A549 (cell line): ENCODE data around the gene FGD5. TPM values are rescaled to one million over a fixed set of nuclear protein-coding genes. Genes with fewer than 3 reads are reported as not detected.

Source experiments
- ATAC-seq, 2 experiments: fragments of 200-7000 bp in 1 of 2; fragments of >200 bp in 1 of 2; cut with Nextera tagmentation in 1 of 2; cut with Tn5 transposase in 1 of 2; 3 replicates each; pipeline versions ENCODE4 v1.8.0 to v1.9.1; 2018 to 2020; ENCODE audit warnings: mild to moderate bottlenecking in 1 of 2, moderate library complexity in 1 of 2
- CTCF ChIA-PET: fragments of 300-600 bp; sonication (Branson Sonifier 250); formaldehyde crosslinking; extraction: SDS; loops from one replicate; lab custom pipeline; 2021; ENCODE audit warnings: antibody characterized with exemption, inconsistent platforms; lab: Yijun Ruan, JAX
- POLR2A ChIA-PET: fragments of 350-600 bp; formaldehyde crosslinking; extraction: SDS; loops from one replicate; lab custom pipeline; 2021; ENCODE audit warnings: antibody characterized with exemption, inconsistent platforms; lab: Yijun Ruan, JAX
- DNase-seq, 2 experiments: peaks; one replicate each; pipeline versions ENCODE4 v3.0.0 to v3.0.0-alpha.2; 2011 to 2016; ENCODE audit warnings: low read depth in 1 of 2, low spot score in 1 of 2
- FAIRE-seq: peaks from 2 replicates; lab custom pipeline; 2011; peaks lifted over from hg19 to GRCh38; lab: Jason Lieb, UNC
- H3K27ac ChIP-seq, 2 experiments: fragments of >200 bp; sonication (Bioruptor Twin); formaldehyde crosslinking; 3 replicates each; pipeline ENCODE4 v1.5.1; 2016 to 2017
- H3K4me1 ChIP-seq: fragments of >200 bp; sonication (Bioruptor Twin); formaldehyde crosslinking; 3 replicates; pipeline ENCODE4 v1.6.1; 2016
- H3K4me2 ChIP-seq: fragments of >200 bp; sonication (Bioruptor Twin); formaldehyde crosslinking; 3 replicates; pipeline ENCODE4 v1.6.1; 2016
- H3K4me3 ChIP-seq: fragments of >200 bp; sonication (Bioruptor Twin); formaldehyde crosslinking; 3 replicates; pipeline ENCODE4 v1.5.1; 2016
- H3K9me3 ChIP-seq: fragments of >200 bp; sonication (Bioruptor Twin); formaldehyde crosslinking; 3 replicates; pipeline ENCODE4 v1.6.1; 2016
- CBX2 ChIP-seq: fragments of 200-600 bp; sonication (generic); IDR thresholded peaks from 2 replicates; pipeline ENCODE4 v1.6.1; 2016; ENCODE audit warnings: low read depth, mild to moderate bottlenecking, borderline replicate concordance
- CBX8 ChIP-seq: fragments of 200-600 bp; sonication (generic); IDR thresholded peaks from 2 replicates; pipeline ENCODE4 v1.6.1; 2016
- CHD2 ChIP-seq: fragments of 150-350 bp; IDR thresholded peaks from 2 replicates; pipeline ENCODE4 v1.6.1; 2014; ENCODE audit warnings: low read length; ENCODE audit not compliant: partially characterized antibody
- CHD4 ChIP-seq: fragments of 200-600 bp; sonication (generic); IDR thresholded peaks from 2 replicates; pipeline ENCODE4 v1.6.1; 2016; ENCODE audit warnings: antibody characterized with exemption, mild to moderate bottlenecking, borderline replicate concordance
- FOSB ChIP-seq: fragments of 250-450 bp; sonication (Bioruptor Pico); IDR thresholded peaks from 2 replicates; pipeline ENCODE4 v1.5.0; 2020; ENCODE audit warnings: mild to moderate bottlenecking, moderate library complexity
- FOXS1 ChIP-seq: fragments of 250-450 bp; sonication (Bioruptor Pico); IDR thresholded peaks from 2 replicates; pipeline ENCODE4 v1.5.0; 2020; ENCODE audit warnings: mild to moderate bottlenecking, moderate library complexity
- HOXA7 ChIP-seq: fragments of 250-450 bp; sonication (Bioruptor Pico); IDR thresholded peaks from 2 replicates; pipeline ENCODE4 v1.5.0; 2020; ENCODE audit warnings: mild to moderate bottlenecking, moderate library complexity
- JUNB ChIP-seq: fragments of >200 bp; sonication (Bioruptor Twin); formaldehyde crosslinking; IDR thresholded peaks from 2 replicates; pipeline ENCODE4 v1.6.1; 2016
- KDM1A ChIP-seq: fragments of 200-600 bp; sonication (generic); IDR thresholded peaks from 2 replicates; pipeline ENCODE4 v1.6.1; 2016; ENCODE audit warnings: low read depth, mild to moderate bottlenecking
- MAFK ChIP-seq: fragments of 450-650 bp; IDR thresholded peaks from 2 replicates; pipeline ENCODE4 v1.6.1; 2014; ENCODE audit not compliant: partially characterized antibody
- PHF8 ChIP-seq: fragments of 200-600 bp; sonication (generic); IDR thresholded peaks from 2 replicates; pipeline ENCODE4 v1.6.1; 2016; ENCODE audit warnings: low read depth, mild to moderate bottlenecking, antibody characterized with exemption, moderate library complexity, borderline replicate concordance
- POLR2A ChIP-seq: IDR thresholded peaks from 2 replicates; pipeline ENCODE4 v1.6.1; 2012; ENCODE audit warnings: mild to moderate bottlenecking, low read length
- RCOR1 ChIP-seq: fragments of 150-350 bp; IDR thresholded peaks from 2 replicates; pipeline ENCODE4 v1.6.1; 2014; ENCODE audit warnings: antibody characterized with exemption, low read length, low read depth
- RFX5 ChIP-seq: fragments of 450-650 bp; IDR thresholded peaks from 2 replicates; pipeline ENCODE4 v1.7.1; 2014; ENCODE audit warnings: antibody characterized with exemption, mild to moderate bottlenecking, moderate library complexity
- SREBF2 ChIP-seq: fragments of 450-650 bp; IDR thresholded peaks from 2 replicates; pipeline ENCODE4 v1.6.1; 2014; ENCODE audit warnings: mild to moderate bottlenecking, moderate library complexity
- ZC3H11A ChIP-seq: fragments of 450-650 bp; IDR thresholded peaks from 2 replicates; pipeline ENCODE4 v1.6.1; 2014; ENCODE audit warnings: antibody characterized with exemption, mild to moderate bottlenecking
- WGBS: methylation state at CpG from one replicate; pipeline ENCODE4 v1.1.6; 2017; ENCODE audit errors: missing lambda C conversion rate; 5-methylcytosine and 5-hydroxymethylcytosine counted together
- polyA plus RNA-seq, 4 experiments: library from polyadenylated mRNA; depleted of rRNA in 3 of 4; stranded (reverse); fragments of >200 nt; fragmentation: RNase III in 1 of 4; extraction: RNeasy Plus Mini Kit Qiagen cat#74134 plus additional on column Dnase treatment in 1 of 4; gene quantifications; 2 replicates in 3 of 4; 3 replicates in 1 of 4; pipeline ENCODE4 v1.2.3, GENCODE V29; 2011 to 2017
- TF ChIP-seq, protein P1 (sequence below): IDR thresholded peaks from 2 replicates; pipeline ENCODE4 v1.6.1; 2012
- TF ChIP-seq, protein P2 (sequence below): fragments of >200 bp; sonication (Bioruptor Twin); formaldehyde crosslinking; IDR thresholded peaks from 3 replicates; pipeline ENCODE4 v1.5.1; 2016
- TF ChIP-seq, protein P3 (sequence below): fragments of 150-350 bp; IDR thresholded peaks from 2 replicates; pipeline ENCODE4 v1.6.1; 2014; ENCODE audit warnings: low read depth, mild to moderate bottlenecking, low read length
- TF ChIP-seq, protein P4 (sequence below): fragments of 250-450 bp; sonication (Bioruptor Pico); IDR thresholded peaks from 2 replicates; pipeline ENCODE4 v1.5.0; 2020; ENCODE audit warnings: low read depth, mild to moderate bottlenecking, moderate library complexity
- TF ChIP-seq, protein P5 (sequence below): fragments of 200-600 bp; sonication (generic); IDR thresholded peaks from 2 replicates; pipeline ENCODE4 v1.6.1; 2016; ENCODE audit warnings: antibody characterized with exemption, mild to moderate bottlenecking, moderate library complexity

Gene FGD5
- polyA plus RNA-seq, 2 of the 4 experiments (the other 2 are of a cell fraction): 0.16 TPM; not detected in 1

DNA sequence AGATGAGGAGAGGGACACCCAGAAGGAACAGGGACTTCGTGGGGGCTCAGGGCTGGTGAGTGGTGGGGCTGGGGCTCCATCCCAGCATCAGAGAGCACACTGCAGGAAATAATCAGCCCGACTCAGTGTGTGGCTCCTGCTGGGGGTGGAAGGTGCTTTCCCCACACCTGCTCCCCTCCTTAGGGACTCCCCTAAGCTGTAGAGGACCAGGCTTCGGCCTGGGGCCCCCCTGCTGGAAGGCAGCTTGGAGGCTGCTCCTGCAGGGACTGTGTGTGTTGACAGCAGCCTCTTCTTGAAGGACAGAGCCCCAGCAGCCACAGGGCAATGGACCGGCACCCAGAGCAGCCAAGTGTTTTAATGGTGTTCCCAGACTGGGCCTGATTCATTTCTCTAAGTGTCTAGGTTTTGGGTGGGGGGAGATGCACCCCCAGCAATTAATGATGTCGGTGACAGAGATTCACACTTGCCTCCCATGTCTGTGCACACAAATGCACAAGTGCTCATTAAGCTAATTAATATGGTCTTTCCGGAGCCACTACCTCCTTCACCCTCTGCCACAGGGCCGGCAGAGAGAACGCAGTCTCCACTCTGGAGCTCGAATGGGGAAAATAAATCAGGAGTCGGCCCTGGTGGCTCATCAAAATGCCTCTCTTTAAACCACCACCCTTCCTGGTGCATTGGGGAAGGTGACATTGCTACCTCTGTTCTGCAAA lies 16.9 kb upstream of the FGD5 start:
- ATAC-seq (no peak), FAIRE-seq (no peak), DNase-seq (no peak)
- Histone ChIP-seq H3K4me1 (peaks cover 34% of the 10 kb centered on the region), H3K4me3 (no peak overlapping the region), H3K9me3 (no peaks in the 10 kb centered on the region), H3K27ac (no peak overlapping the region), H3K4me2 (no peak overlapping the region)
- CTCF ChIA-PET: interaction anchor here (0.8 to 3.3 kb wide), 3 partner anchors 8 to 119 kb away, joined by 3 to 19 read pairs (median 8); no protein-coding TSS in a partner anchor
- POLR2A ChIA-PET: no interaction called here
- 59% methylated on average over 10 of the region's 10 CpGs for WGBS
- TF ChIP-seq, protein P1, sequence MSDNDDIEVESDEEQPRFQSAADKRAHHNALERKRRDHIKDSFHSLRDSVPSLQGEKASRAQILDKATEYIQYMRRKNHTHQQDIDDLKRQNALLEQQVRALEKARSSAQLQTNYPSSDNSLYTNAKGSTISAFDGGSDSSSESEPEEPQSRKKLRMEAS: no peak
- TF ChIP-seq PHF8 (no peak), CBX2 (no peak), RCOR1 (no peak), CBX8 (no peak), KDM1A (no peak), CHD4 (no peak)
- TF ChIP-seq, protein P2, sequence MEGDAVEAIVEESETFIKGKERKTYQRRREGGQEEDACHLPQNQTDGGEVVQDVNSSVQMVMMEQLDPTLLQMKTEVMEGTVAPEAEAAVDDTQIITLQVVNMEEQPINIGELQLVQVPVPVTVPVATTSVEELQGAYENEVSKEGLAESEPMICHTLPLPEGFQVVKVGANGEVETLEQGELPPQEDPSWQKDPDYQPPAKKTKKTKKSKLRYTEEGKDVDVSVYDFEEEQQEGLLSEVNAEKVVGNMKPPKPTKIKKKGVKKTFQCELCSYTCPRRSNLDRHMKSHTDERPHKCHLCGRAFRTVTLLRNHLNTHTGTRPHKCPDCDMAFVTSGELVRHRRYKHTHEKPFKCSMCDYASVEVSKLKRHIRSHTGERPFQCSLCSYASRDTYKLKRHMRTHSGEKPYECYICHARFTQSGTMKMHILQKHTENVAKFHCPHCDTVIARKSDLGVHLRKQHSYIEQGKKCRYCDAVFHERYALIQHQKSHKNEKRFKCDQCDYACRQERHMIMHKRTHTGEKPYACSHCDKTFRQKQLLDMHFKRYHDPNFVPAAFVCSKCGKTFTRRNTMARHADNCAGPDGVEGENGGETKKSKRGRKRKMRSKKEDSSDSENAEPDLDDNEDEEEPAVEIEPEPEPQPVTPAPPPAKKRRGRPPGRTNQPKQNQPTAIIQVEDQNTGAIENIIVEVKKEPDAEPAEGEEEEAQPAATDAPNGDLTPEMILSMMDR: no peak

DNA sequence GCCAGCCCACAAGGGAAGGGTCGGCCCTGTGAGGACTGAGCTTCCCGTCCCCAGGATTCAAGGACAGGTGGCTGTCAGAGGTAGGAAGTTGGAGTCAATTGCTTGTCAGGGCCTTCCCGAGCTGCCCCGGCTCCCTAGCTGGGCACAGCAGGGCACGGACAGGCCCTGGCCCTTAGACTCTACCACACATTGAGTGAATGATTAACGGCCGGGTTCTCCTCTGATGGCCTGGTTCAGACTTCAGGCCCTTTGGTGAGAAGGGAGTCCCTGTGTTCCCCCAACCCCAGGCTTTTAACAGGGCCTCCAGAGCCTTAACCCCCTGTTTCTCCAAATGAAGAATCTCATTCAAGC lies 16.4 kb upstream of the FGD5 start:
- DNase-seq: no peak
- H3K4me1 ChIP-seq: peaks cover 34% of the 10 kb centered on the region
- H3K27ac ChIP-seq: no peak overlapping the region

More for the DNA sequence above, 16.4 kb upstream of the FGD5 start:
- no peak for ATAC-seq
- Histone ChIP-seq H3K9me3 (no peaks in the 10 kb centered on the region), H3K4me2 (0 out of 3 replicates have a peak overlapping the region, but pooled peaks have one; percentile 7), H3K4me3 (no peak overlapping the region)
- WGBS: 68% methylated on average over 7 of the region's 7 CpGs
- TF ChIP-seq POLR2A (no peak), FOSB (CRISPR knock-in tag) (no peak), RFX5 (no peak), FOXS1 (CRISPR knock-in tag) (no peak), SREBF2 (no peak), CHD4 (no peak), CHD2 (no peak), ZC3H11A (no peak), JUNB (no peak), CBX8 (no peak), HOXA7 (no peak), MAFK (no peak)
- TF ChIP-seq, protein P1: no peak
- TF ChIP-seq, protein P3, sequence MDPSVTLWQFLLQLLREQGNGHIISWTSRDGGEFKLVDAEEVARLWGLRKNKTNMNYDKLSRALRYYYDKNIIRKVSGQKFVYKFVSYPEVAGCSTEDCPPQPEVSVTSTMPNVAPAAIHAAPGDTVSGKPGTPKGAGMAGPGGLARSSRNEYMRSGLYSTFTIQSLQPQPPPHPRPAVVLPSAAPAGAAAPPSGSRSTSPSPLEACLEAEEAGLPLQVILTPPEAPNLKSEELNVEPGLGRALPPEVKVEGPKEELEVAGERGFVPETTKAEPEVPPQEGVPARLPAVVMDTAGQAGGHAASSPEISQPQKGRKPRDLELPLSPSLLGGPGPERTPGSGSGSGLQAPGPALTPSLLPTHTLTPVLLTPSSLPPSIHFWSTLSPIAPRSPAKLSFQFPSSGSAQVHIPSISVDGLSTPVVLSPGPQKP: no peak
- TF ChIP-seq, protein P4, sequence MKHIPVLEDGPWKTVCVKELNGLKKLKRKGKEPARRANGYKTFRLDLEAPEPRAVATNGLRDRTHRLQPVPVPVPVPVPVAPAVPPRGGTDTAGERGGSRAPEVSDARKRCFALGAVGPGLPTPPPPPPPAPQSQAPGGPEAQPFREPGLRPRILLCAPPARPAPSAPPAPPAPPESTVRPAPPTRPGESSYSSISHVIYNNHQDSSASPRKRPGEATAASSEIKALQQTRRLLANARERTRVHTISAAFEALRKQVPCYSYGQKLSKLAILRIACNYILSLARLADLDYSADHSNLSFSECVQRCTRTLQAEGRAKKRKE (CRISPR knock-in tag): no peak
- TF ChIP-seq, protein P2: no peak
- TF ChIP-seq, protein P5, sequence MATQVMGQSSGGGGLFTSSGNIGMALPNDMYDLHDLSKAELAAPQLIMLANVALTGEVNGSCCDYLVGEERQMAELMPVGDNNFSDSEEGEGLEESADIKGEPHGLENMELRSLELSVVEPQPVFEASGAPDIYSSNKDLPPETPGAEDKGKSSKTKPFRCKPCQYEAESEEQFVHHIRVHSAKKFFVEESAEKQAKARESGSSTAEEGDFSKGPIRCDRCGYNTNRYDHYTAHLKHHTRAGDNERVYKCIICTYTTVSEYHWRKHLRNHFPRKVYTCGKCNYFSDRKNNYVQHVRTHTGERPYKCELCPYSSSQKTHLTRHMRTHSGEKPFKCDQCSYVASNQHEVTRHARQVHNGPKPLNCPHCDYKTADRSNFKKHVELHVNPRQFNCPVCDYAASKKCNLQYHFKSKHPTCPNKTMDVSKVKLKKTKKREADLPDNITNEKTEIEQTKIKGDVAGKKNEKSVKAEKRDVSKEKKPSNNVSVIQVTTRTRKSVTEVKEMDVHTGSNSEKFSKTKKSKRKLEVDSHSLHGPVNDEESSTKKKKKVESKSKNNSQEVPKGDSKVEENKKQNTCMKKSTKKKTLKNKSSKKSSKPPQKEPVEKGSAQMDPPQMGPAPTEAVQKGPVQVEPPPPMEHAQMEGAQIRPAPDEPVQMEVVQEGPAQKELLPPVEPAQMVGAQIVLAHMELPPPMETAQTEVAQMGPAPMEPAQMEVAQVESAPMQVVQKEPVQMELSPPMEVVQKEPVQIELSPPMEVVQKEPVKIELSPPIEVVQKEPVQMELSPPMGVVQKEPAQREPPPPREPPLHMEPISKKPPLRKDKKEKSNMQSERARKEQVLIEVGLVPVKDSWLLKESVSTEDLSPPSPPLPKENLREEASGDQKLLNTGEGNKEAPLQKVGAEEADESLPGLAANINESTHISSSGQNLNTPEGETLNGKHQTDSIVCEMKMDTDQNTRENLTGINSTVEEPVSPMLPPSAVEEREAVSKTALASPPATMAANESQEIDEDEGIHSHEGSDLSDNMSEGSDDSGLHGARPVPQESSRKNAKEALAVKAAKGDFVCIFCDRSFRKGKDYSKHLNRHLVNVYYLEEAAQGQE: no peak
- ChIA-PET CTCF (interaction anchor here (0.6 to 3.3 kb wide), 4 partner anchors 9 to 119 kb away, joined by 3 to 19 read pairs (median 6); no protein-coding TSS in a partner anchor), POLR2A (no interaction called here)
- no peak for FAIRE-seq
